T-helper 9 cell (primary cell): Measurements from ENCODE around the gene FXN.
"Not testable (repeated sequence)": the region's sequence is repeated elsewhere in the genome, so short reads cannot be mapped to it uniquely, and the experiment has no call there.

ENCODE experiments used
- DNase-seq: peaks from one replicate; pipeline ENCODE4 v3.0.0-alpha.2; 2020

FXN gene

GRCh38 chr9:69107771-69108170, 72.2 kb downstream of the FXN start:
- DNase-seq = no peak

GRCh38 chr9:69108706-69109105, 73.2 kb downstream of the FXN start:
- not testable (repeated sequence) for DNase-seq

- no peak for DNase-seq
These were observed 73.6 kb downstream of the FXN start for GRCh38 chr9:69109152-69109551.

DNA sequence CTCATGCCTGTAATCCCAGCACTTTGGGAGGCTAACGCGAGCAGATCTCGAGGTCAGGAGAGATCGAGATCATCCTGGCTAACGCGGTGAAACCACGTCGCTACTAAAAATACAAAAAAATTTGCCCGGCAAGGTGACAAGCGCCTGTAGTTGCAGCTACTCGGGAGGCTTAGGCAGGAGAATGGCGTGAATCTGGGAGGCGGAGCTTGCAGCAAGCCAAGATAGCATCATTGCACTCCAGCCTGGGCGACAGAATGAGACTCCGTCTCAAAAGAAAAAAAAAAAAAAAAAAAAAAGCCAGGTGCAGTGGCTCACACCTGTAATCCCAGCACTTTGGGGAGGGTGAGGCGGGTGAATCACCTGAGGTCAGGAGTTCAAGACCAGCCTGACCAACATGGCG, 77.1 kb downstream of the FXN start:
- not testable (repeated sequence) for DNase-seq

- no peak for DNase-seq
These were observed 80.1 kb downstream of the FXN start for GRCh38 chr9:69115621-69116020.

DNA sequence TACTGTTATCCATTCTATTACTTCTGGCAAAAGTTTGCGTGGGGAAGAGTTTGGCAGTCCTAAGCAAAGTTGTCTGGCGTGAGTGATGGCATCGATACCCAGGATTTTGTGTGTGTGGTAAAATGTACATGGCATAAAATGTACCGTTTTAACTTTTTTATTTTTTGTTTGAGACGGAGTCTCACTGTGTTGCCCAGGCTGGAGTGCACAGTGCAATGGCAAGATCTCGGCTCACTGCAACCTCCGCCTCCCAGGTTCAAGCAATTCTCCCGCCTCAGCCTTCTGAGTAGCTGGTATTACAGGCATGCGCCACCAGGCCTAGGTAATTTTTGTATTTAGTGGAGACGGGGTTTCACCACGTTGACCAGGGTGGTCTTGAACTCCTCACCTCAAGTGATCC, 83.1 kb downstream of the FXN start:
- DNase-seq = no peak

DNA sequence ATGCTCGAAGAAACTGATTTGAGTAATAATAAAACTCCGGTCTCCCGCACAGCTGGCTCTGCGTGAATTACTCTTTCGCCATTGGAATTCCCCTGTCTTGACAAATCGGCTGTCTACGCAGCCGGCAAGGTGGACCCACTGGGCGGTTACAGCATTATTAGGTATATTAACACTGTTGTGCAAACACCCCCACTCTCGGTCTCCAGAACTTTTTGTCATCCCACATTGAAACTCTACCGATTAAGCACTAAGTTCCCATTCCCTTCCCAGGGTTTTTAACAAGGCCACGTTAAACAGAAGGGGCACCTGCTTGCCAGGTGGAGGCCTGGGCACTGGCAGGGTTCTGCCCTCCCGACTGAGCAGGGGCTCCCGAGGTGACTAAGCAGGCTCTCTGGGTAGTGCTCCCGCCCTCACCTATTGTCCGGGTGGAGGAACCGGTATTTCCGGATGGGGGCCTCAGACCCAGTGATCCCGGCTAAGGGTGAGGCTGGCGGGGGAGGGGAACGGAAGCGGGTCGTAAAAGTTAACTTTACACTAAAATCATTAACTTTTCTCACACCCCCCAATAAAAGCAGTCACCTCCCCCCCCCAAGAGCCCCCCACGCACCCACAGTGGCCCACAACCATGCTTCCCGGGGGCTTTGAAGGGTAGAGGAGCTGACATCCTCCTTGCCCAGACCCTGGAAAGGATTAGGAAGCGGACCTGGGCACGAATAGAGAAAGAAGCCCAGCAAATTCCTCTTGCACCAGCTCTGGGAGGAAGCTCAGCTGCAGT, 85.0 kb downstream of the FXN start:
- DNase-seq = no peak

GRCh38 chr9:69121155-69122081, 85.9 kb downstream of the FXN start:
- DNase-seq = no peak

DNA sequence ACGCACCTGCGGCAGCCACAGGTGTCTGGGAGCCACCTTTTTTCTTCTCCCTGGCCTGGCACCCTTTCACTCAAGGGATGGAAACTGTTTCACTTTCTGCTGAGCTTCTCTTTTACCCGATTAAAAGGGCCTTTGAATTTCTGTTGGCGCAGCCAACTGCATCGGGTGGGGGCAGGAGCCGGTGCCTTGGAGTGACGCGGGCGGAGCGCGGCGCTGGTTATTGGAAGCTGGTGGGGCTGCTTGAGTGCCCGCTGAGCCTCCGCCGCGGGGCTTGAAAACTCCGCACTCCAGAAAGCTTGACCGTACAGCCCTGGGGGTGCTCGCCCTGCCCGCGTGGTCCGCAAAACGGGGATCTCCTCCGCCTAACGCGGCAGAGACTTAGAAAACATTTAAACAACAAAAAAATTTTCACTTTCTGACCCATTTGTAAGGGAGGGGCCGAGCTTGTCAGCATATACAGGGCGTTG, 86.6 kb downstream of the FXN start:
- no peak for DNase-seq

DNA sequence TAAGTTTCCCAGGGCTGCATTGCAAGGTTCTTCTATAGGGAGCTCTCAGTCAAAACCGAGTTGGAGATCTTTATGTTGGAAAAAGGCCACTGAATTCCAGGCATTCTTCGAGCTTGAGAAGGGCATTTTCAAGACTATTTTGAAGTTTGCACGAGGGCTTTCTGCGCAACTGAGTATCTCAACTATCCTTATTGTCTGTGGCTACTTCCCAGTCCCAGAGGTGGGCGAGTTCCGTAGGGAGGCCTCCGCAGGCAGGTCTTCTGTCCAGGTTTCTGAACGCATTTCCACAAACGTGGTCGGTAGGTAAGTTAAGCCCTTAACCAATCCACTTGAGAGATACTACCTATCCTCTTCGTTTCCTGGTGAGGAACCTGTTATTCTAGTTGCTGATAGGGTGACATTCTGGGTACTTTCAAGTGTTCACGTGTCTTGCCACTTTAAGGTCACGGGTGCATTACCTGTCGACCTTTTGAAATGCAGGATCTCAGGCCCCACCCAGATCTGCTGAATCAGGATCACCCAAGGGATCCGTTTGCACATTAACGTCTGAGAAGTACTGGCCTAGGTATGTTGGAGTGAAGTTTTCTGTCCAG, 87.1 kb downstream of the FXN start:
- DNase-seq = no peak

- no peak for DNase-seq
These were observed 95.2 kb downstream of the FXN start for GRCh38 chr9:69130456-69131441.

DNA sequence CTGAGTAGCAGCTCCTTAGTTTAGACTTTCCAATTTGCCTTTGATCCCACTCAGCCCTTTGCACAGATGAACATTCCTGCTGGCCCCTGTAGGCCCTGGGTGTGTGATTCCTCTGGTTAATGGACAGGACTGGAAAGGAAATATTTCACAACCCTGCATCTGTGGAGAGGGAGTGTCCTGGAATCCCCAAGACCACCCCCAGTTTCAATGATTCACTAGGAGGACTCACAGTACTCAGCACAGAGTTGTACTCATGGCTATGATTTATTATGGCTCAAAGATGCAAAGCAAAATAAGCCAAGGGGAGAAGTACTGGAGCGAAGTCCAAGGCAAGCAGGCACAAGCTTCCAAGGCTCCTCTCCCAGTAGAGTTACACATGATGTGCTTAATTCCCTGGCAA, 96.1 kb downstream of the FXN start:
- DNase-seq = no peak

DNA sequence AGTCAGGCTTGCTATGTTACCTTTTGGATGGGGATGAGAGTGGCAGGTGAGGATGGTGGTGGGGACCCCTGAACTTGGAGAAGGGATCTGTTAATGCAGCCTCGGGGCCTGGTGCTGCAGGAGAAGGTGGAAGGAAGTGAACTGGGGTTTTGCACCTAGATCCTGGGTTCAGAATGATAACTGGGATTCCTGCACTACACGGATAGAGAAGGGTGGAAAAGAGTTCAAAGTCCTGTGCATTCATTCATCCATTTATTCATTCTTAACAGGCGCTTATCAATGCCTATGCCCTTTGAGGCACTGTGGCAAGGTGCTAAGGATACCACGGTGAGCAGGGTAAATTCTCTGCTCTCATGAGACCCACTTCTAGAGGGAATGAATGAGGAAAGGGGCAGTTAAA, 96.8 kb downstream of the FXN start:
- DNase-seq = no peak

DNA sequence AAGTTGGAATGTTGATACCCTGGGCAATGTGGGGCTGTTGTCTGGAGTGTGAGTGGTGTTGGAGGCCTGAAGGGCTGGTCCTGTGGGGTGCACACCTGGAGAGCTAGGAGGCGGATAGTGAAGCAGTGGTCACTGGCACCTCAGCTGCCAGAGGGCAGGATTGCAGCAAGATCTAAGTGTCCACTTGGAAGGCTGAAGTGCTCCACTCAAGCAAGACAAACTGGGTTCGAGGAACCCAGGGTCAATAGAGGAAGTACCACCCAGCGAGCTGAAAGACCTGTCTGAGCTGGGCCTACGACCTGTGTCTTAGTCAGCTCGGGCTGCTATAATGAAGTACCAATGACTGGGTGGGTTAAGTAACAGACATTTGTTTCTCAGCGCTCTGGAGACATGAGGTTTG, 98.9 kb downstream of the FXN start:
- DNase-seq = no peak

DNA sequence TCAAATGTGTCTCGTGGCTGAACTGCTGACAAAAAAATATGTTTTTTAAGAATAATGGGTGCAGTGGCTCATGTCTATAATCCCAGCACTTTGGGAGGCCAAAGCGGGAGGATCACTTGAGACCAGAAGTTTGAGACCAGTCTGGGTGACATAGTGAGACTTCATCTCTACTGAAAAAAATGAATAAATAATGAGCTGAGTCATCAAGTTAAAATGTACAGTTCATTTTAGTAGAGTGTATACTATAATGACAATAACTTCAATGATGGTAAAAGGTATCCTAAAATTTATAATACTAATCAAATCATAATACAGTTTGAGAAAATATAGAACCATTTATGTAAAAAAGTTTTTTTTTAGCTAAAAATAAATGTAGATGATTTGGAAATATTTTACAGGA, 100.6 kb downstream of the FXN start:
- DNase-seq = no peak

DNA sequence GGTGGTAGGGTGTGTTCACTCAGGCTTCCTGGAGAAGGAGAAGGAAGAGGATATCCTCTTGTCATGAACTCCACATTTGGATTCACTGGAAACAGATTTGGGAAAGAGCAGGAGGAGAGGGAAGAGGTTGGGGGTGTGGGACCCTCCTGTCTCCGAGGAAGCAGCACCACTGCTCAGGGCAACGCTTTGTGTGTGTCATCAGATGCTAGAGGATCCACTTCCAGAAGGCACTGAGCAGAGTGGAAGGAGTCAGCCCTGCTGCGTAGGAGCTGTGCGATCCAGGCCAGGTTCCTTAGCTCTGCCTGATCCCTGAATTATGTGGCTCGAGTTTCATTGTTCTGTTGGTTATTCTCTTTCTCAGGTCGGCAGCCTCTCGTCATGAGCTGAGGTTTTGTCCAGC, 101.2 kb downstream of the FXN start:
- DNase-seq = no peak

DNA sequence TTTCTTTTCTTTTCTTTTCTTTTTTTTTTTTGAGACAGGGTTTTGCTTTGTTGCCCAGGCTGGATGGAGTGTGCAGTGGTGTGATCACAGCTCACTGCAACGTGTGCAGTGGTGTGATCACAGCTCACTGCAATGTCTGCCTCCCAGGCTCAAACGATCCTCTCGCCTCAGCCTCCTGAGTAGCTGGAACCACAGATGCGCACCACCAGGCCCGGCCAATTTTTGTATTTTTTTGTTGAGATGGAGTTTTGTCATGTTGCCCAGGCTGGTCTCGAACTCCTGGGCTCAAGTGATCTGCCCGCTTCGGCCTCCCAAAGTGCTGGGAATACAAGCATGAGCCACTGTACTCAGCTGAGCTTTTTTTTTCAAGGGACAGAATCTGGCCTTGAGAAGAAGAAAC, 101.8 kb downstream of the FXN start:
- DNase-seq = no peak

GRCh38 chr9:69139596-69139995, 104.0 kb downstream of the FXN start:
- no peak for DNase-seq

DNA sequence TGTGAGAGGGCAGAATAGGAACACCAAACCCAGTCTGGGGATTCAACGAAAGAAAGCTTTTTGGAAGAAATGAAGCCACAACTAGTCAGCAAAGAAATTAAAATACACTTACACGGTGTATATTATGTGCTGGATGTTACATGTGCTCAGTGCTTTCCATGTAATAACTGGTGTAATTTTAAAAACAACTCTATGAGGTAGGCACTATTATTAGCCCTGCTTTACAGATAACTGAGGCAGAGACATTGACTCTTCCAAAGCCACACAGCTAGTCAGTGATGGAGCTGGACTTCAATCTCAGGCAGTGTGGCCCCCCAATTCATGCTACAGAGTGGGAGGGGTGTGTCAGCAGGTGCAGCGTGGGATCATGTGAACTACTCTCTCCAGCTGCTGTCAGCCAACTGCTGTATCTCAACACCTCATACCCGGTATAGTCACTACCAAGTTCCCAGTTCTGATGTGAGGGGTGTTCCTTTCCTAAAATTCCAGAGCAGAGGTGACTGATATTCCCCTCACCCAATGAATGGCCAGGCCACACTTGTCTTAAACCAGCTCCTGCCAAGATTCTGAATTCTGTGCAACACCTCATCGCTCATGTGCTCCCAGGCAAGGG, 104.7 kb downstream of the FXN start:
- DNase-seq = no peak

- no peak for DNase-seq
These were observed 106.3 kb downstream of the FXN start for GRCh38 chr9:69141851-69142250.

- no peak for DNase-seq
These were observed 107.7 kb downstream of the FXN start for GRCh38 chr9:69143291-69143690.
